Stimulated activated CD8-positive, alpha-beta memory T cell treated with anti-CD3 and anti-CD28 coated beads, Interleukin-15, amount 100 ng/mL, for 1 hour (primary cell): ENCODE results near the gene FAM47B.

Experiments used
- DNase-seq: peaks from one replicate; pipeline ENCODE4 v3.0.0-alpha.2; 2020; ENCODE audit warnings: low read depth

The FAM47B gene

DNA sequence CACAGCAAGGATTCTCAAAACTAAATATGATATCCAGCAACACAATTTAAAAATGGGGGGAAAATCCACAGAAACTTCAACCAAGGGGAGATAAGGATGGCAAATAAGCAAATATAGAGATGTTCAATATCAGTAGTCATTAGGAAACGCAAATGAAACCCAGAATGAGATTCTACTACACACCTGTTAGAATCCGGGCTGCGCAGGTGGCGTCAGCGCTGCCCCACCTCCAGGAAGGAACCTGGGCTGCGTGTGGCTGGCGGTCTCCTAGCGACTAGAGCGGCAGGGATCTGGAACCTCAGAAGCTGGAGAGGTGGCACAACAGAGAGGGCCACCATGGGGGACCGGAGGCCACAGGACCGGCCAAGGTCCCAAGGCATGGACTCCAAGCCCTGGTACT, at the start of gene FAM47B:
TSS of gene FAM47B (plus strand) at position 301 of the 400 bp plus-strand sequence. CDS start at position 337, 36 bp downstream.
- no peak for DNase-seq

DNA sequence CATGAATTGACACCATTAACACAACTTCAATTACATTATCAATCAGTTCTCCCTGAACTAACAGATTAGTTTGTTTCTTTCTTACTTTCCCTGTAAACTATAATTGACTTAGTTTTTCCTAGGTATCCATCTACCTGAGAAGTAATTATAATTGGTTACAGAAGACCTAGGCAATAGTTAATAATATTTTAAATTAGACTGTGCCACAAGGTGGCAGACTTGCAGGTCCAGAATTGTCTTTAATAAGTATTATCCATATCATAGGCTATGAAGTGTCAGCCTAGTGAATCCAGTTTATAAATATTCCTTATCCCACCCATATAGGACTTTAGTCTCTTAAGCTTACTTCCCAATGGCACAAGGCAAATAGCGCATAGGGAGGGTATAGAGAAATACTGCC, 48.9 kb upstream of the FAM47B start:
- DNase-seq: no peak

DNA sequence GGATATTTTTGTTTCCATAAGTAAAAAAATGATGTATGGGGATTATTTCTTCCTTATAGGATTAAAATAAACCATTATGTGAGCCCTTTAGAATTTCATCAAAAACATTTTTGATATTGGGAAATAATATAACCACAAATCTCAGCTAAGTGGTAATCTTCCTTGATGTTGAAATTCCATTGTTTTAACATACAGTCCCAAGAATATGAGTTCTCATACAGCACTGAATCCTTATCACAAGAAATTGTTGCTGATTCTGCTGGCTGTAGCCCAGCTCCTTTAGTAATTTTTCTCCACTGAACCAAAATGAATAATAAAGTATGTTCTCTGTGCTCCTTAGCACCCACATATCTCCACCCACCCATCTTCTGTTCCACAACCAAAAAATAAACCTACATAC, 41.9 kb upstream of the FAM47B start:
- no peak for DNase-seq

DNA sequence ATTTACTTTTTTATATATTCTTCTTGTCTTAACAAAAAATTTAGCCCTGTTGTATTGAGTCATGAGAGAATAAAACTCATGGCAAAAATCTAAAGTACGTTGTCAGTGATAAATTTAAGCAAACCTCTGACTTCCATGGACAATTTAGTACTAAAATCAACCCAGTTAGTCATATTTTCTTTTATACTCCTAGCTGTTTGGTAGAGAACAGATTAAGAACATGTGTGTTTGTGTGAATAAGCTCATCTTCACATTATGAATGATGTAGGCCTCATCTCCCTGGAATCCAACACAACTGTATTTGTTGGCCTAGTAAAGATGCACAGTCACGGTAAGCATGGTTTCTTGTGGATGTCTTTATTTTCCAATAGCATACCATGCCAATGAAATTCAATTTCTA, 40.8 kb upstream of the FAM47B start:
- no peak for DNase-seq

DNA sequence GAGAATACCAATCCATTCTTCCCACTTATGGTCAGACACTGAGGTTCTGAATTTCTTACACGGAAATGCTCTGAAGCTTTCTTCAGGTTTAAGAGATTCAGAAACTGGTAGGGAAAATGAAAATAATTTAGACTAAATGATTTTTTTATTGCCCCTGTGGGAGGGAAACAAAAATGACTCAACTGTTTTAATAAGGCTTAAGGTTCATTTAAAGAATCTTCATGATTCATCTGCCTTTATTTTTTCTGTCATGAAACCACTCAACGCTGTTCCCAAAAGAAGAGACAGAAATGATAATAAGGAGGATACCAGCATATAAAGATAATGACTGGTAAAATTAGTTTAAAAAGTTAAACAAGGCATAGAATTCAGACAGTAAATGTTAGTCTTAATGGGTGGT, 39.3 kb upstream of the FAM47B start:
- DNase-seq: no peak

DNA sequence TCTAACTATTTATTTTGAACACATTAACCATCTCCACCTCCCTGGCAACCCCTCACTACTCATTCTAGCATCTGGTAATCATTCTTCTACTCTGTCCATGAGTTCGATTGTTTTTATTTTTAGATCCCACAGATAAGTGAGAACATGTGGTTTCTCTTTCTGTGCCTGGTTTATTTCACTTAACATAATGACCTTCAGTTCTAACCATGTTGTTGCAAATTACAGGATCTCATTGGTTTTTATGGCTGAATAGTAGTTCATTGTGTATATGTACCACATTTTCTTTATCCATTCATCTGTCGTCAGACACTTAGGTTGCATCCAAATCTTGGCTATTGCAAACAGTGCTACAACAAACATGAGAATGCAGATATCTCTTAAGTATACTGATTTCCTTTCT, 33.4 kb upstream of the FAM47B start:
- DNase-seq: no peak

DNA sequence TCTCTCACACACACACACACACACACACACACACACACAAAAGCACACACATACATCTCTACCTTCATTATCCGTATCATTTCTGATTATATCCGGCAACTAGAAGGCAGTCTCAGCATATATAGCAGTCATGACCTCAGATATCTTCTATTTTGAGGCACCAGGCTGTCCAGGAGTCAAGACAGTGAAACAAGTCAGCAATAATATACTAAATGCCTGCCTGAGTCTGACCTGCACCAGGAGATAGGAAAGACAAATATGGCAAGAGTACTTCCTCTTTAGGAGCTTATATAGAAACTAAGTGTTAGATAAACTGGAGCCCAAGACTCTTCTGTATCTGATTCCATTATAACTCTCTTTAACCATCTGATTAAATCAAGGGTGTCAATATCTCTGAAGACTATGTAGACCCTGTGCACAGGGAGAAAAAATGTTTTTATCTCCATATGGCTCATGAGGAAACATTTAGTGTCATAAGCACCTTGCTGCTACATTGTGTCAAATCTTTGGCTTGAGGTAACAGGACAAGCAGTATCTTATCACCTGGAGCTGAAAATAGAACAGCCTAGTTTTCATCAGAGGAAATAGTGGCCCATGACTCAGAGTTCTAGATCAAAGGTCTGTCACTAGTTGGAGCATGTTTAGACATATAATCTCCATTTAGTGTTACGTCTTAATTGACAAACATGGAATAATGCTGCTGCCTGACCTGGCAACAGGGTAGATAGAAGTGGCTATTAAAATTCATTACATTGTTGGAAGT, 27.0 kb upstream of the FAM47B start:
- DNase-seq: no peak

DNA sequence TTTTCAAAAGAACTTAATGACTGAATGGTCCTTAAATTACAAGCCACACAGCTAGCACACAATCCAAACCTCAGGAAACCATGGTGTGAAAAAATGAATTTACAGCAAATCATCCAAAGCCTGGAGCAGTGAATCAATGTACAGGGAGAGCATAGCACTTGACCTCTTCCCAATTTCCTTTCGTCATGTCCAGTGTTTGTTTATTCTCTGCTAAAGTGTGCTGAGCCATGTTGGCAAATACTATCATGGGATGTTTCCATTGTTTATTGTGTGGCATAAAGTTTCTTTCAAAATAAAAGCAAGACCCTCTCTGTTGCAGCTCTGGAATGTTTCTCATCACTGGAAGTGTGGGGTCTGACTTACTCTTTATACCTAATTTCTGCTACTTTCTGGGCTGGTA, 25.4 kb upstream of the FAM47B start:
- DNase-seq: no peak

DNA sequence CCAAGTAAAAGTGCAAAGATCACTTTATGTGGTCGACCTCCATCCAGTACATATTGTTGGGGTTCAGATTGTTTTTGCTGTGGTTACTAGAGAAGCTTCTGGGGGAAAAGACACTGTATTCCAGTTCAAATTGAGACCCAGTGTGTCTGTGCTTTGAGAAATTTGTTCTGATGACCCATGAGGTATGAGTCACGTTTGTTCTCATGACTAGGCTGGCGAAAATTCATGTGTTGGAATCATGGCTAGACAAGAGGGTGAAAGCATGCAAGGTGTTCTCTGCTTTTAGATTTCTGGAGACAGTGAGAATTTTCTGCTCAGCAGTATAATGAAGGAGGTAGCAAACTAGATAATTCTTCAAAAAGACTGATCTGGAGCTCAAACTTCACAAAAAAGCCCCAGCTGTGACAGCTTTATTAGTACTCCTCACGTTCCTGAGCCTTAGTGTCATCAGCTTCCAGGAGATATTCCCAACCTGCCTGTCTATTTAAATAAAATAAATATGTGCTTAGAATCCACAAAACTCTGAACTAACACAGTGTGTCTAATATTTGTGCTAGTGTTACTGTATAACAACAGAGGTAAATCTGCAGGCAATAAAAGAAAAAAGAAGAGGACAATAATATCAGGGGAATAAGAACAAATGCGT, 24.4 kb upstream of the FAM47B start:
- DNase-seq: no peak

DNA sequence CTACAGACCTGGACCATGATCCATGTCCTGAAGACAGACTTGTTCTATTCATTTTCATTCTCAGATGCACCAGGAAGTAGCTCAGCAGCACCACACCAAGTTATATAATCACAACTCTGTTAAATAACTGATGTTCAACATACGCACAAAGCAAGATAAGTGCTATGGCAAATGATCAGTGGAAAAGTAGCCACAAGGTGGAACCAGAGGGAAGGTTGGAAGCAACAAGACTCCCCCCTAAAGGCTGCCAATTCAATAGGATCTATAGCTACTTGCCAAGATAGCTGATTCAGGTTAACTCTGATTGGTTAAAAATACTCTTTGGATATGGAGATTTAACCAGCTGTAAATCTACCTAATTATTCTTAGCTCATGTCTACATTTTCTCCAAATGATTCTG, 23.7 kb upstream of the FAM47B start:
- DNase-seq: no peak

DNA sequence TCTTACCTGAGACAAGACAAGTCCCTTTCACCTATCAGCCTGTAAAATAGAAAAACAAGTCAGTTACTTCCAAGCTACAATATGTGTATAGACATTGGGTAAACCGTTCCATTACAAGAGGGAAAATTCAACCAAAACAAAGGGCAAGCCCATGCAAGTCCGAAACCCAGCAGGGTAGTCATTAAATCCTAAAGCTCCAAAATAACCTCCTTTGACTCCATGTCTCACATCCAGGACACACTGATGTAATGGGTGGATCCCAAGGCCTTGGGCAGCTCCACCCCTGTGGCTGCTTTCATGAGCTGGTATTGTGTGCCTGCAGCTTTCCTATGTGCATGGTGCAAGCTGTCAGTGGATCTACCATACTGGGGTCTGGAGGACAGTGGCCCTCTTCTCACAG, 14.7 kb upstream of the FAM47B start:
- DNase-seq: no peak

DNA sequence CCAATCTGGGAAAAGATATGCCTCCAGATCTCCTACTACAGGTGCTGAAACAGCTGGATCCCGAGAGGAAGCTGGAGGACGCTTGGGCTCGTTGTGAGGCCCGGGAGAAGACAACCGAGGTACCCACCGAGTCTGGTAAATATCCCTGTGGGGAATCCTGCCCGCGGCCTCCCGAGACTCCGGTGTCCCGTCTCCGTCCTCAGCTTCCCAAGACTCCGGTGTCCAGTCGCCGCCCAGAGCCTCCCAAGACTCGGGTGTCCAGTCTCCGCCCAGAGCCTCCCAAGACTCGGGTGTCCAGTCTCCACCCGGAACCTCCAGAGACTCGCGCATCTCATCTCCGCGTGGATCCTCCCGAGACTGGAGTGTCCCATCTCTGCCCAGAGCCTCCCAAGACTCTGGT, 639 bp downstream of the FAM47B start:
- DNase-seq: no peak

DNA sequence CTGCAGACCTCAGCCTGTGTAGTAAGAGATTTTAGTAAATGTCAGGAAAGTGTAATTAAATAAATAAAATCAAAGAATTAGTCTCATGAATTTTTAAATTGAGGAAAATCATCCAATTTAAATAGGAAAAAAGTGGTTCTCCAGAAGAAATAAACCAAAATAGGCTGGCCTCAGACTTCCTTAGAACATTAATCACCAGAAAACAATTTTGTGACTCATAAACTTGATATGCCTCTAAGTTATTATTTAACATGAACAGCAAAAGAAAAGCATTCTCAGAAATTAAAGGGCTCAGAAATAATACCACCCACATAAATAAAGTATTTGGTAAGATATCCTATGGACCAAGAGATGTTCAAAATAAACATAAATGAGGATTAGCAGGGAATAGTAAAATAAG, 14.3 kb downstream of the FAM47B start:
- no peak for DNase-seq

DNA sequence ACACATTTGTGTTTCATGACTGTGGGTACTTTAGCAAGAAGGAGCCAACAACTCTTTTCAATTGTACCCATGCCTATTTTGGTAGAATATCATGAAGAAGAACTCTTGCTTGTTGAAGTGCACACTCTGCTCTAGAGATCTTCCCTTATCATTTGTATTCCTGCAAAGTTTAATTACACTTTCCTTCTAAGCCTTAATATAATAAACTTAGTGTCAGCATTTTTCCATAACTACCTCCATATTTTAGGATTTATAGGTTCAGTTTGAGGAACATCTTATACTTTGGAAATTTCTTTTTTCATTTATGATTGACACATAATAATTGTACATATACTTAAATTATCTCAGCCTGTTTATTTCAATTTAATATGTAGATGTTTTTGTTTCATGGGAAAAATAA, 19.1 kb downstream of the FAM47B start:
- no peak for DNase-seq

DNA sequence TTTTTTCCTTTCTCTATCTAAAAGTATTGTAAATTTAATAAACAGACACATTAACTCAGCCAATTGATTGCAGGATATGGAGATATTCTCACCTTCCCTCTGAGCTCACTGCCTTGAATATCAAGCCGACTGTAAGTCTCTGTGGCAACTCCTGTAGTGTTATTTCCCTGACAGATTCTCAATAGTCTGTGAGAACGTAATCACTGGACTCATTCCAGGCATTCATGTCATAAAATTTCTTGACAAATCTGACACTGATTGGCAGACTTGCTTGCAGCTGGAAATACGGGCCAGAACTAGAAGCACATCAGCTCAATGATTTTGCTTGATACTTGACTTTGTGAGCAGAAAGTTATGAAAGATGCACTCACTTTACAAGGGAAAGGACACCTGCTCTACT, 29.6 kb downstream of the FAM47B start:
- DNase-seq: no peak

DNA sequence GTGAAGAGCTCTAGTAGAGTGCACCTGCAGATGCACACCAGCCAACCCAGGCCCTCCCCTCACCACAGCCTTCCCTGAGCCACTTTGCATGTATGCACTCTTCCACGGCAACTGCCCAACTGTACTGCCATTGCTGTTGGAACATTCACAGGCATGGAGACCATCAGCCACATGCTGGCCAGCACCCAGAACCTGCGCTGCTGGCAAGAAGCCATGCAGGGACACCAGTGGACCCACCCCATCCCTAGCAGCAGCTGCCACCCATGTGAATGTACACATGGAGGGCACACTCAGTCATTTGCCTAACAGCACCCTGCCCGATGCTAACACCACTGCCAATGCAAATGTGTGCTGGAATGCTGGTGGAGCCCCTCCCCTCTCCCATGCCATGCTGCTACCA, 35.6 kb downstream of the FAM47B start:
- DNase-seq: no peak

DNA sequence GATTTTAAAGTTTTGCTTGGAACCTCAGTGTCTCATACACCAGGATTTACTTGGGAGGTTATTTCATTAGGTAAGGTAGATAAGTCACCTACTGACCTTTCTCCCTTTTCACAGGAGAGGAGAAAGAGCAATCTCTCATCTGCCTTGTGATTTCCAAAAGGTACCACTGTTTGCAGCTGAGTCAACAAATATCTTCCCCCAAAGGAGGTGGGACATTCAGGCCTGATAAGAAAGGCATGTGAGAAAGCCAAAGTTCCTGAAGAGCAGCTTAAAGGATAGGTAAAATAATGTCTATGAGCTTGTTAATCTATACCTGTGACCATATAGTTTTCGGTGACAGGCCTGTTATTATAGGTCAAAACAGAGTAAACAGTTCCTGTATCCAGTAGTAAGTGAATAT, 45.0 kb downstream of the FAM47B start:
- DNase-seq: no peak
